Lung (tissue), 12 donors: ENCODE data around the gene RABGAP1. TPM values are rescaled to one million over a fixed set of nuclear protein-coding genes. Genes with fewer than 3 reads are reported as not detected.

ENCODE experiments used
- ATAC-seq: fragments of 200-7000 bp; cut with Tn5 transposase; one replicate; pipeline ENCODE4 v1.9.1; 2020; ENCODE audit warnings: moderate number of reproducible peaks; ENCODE audit not compliant: insufficient read depth, low FRiP score
- DNase-seq, 3 donors: peaks; one replicate each; pipeline ENCODE4 v3.0.0-alpha.2; 2013 to 2017
- H3K27ac ChIP-seq, 2 donors: one replicate each; pipeline ENCODE4 v1.5.1; 2013; ENCODE audit warnings: mild to moderate bottlenecking in 2 of 2, moderate library complexity in 2 of 2, control low read depth in 1 of 2, inconsistent platforms in 1 of 2, low read depth in 1 of 2, low read length in 1 of 2
- H3K27me3 ChIP-seq, 3 donors: one replicate each; pipeline ENCODE4 v1.5.1; 2013; ENCODE audit warnings: low read length in 2 of 3; ENCODE audit not compliant: control insufficient read depth in 3 of 3, insufficient read depth in 3 of 3
- H3K36me3 ChIP-seq, 4 donors: one replicate each; pipeline ENCODE4 v1.5.1; 2013; ENCODE audit warnings: low read length in 4 of 4, mild to moderate bottlenecking in 1 of 4, moderate library complexity in 1 of 4; ENCODE audit not compliant: control insufficient read depth in 4 of 4, insufficient read depth in 4 of 4
- H3K4me1 ChIP-seq, 5 donors: one replicate each; pipeline ENCODE4 v1.5.1; 2013; ENCODE audit warnings: low read length in 5 of 5, mild to moderate bottlenecking in 2 of 5, moderate library complexity in 1 of 5; ENCODE audit not compliant: control insufficient read depth in 5 of 5, insufficient read depth in 5 of 5
- H3K4me3 ChIP-seq: one replicate; pipeline ENCODE4 v1.5.1; 2013; ENCODE audit warnings: mild to moderate bottlenecking, control low read depth, moderate library complexity
- H3K9ac ChIP-seq, 2 donors: one replicate each; pipeline ENCODE4 v1.5.1; 2013; ENCODE audit warnings: low read length in 2 of 2, control low read depth in 1 of 2; ENCODE audit not compliant: insufficient read depth in 1 of 2
- H3K9me3 ChIP-seq, 4 donors: one replicate each; pipeline ENCODE4 v1.5.1; 2013; ENCODE audit warnings: low read length in 3 of 4, mild to moderate bottlenecking in 1 of 4, moderate library complexity in 1 of 4; ENCODE audit not compliant: control insufficient read depth in 4 of 4, insufficient read depth in 3 of 4
- CTCF ChIP-seq: IDR thresholded peaks from 2 replicates; pipeline ENCODE4 v1.5.1; 2012; ENCODE audit warnings: mild to moderate bottlenecking; ENCODE audit errors: control extremely low read depth, extremely low read depth
- WGBS, 2 donors: extraction: QIAGEN DNeasy Blood & Tissue Kit; methylation state at CpG; one replicate each; pipeline ENCODE4 v1.1.7; 2013; 5-methylcytosine and 5-hydroxymethylcytosine counted together
- polyA plus RNA-seq, 2 donors: library from polyadenylated mRNA; stranded (reverse); fragments of 200-250 nt; gene quantifications; one replicate each; pipeline ENCODE4 v1.2.1, GENCODE V29; 2013
- total RNA-seq, 2 donors: library from RNA; depleted of rRNA in 1 of 2; stranded (reverse); fragments of >200 nt in 1 of 2; gene quantifications; one replicate each; pipeline ENCODE4 v1.2.1, GENCODE V29; 2014 to 2021
- donor health status: control.
- donor health status: control.
- donor health status: Bipolar disorder and iron deficiency.
- donor health status: healthy.
- donor health status: DM: yes; HTN: yes; CAD: no.

RABGAP1 gene
- total and polyA plus RNA-seq, 4 donors, result 9.6 to 103 (median 34.9) TPM

GRCh38 chr9:123020796-123021195 lies 80.0 kb downstream of the RABGAP1 start:
- no peak for TF ChIP-seq CTCF
- Histone ChIP-seq H3K4me3 (no peak overlapping the region), H3K4me1 (no peaks in the 10 kb centered on the region), H3K27ac (no peak overlapping the region), H3K36me3 (peaks cover 5 to 31% (median 11%) of the 10 kb centered on the region in 4 donors), H3K9ac (no peak overlapping the region), H3K27me3 (no peaks in the 10 kb centered on the region), H3K9me3 (no peaks in the 10 kb centered on the region)
- DNase-seq, result no peak
- no peak for ATAC-seq
- WGBS, 2 donors, result 43 to 68% methylated on average over 2 of the region's 2 CpGs

- Histone ChIP-seq H3K9me3 (no peaks in the 10 kb centered on the region), H3K36me3 (peaks cover 0 to 19% (median 4%) of the 10 kb centered on the region in 4 donors), H3K27ac (no peak overlapping the region), H3K27me3 (no peaks in the 10 kb centered on the region), H3K4me1 (peaks cover 0 to 3% (median 0%) of the 10 kb centered on the region in 5 donors), H3K4me3 (no peak overlapping the region), H3K9ac (no peak overlapping the region)
- TF ChIP-seq CTCF, result no peak
- 88 to 91% methylated on average over 1 of the region's 1 CpG for WGBS, 2 donors
- ATAC-seq (no peak), DNase-seq (peak in 1 of 3 donors; percentile 34)
Measured at GRCh38 chr9:123026425-123026824, 85.6 kb downstream of the RABGAP1 start.

- Histone ChIP-seq H3K27ac (no peak overlapping the region), H3K9ac (no peak overlapping the region), H3K9me3 (no peaks in the 10 kb centered on the region), H3K4me3 (no peak overlapping the region), H3K36me3 (peaks cover 0 to 15% (median 4%) of the 10 kb centered on the region in 4 donors), H3K4me1 (peaks cover 0 to 3% (median 0%) of the 10 kb centered on the region in 5 donors), H3K27me3 (no peaks in the 10 kb centered on the region)
- ATAC-seq (no peak), DNase-seq (no peak)
- TF ChIP-seq CTCF, result no peak
- WGBS, 2 donors, result 54 to 63% methylated on average over 3 of the region's 3 CpGs
Measured at GRCh38 chr9:123027517-123027916, 86.7 kb downstream of the RABGAP1 start.

- Histone ChIP-seq H3K36me3 (peaks cover 0 to 16% (median 4%) of the 10 kb centered on the region in 4 donors), H3K9me3 (no peaks in the 10 kb centered on the region), H3K4me1 (peaks cover 0 to 4% (median 1%) of the 10 kb centered on the region in 5 donors), H3K4me3 (no peak overlapping the region), H3K9ac (no peak overlapping the region), H3K27me3 (no peaks in the 10 kb centered on the region), H3K27ac (no peak overlapping the region)
- DNase-seq (no peak), ATAC-seq (no peak)
- no peak for TF ChIP-seq CTCF
Measured at GRCh38 chr9:123028136-123028535, 87.3 kb downstream of the RABGAP1 start.
